ENCODE measurements around the gene BMPR1B. TPM values are rescaled to one million over a fixed set of nuclear protein-coding genes. Genes with fewer than 3 reads are reported as not detected.

BMPR1B gene
- total and polyA plus RNA-seq, 2 donors from 2014 or later = 4.1 to 5.5 TPM

- Histone ChIP-seq H3K9ac (ENCODE audit: low read length in 3 of 3) (no peak overlapping the region), H3K4me3 (ENCODE audit: low read length in 3 of 3) (no peak overlapping the region), H3K27me3 (ENCODE audit: control insufficient read depth, insufficient read depth, low read length) (no peaks in the 10 kb centered on the region), H3K27ac (ENCODE audit: low read depth in 2 of 2, low read length in 2 of 2) (no peak overlapping the region), H3K9me3 (ENCODE audit: control insufficient read depth in 2 of 3, insufficient read depth in 1 of 3, low read length in 3 of 3) (no peaks in the 10 kb centered on the region), H3K4me1 (ENCODE audit: control insufficient read depth in 2 of 3, insufficient read depth in 2 of 3, low read depth in 1 of 3, low read length in 3 of 3) (no peaks in the 10 kb centered on the region), H3K36me3 (ENCODE audit: control insufficient read depth in 2 of 3, insufficient read depth in 3 of 3, low read length in 3 of 3) (no peaks in the 10 kb centered on the region)
- TF ChIP-seq, protein P1, sequence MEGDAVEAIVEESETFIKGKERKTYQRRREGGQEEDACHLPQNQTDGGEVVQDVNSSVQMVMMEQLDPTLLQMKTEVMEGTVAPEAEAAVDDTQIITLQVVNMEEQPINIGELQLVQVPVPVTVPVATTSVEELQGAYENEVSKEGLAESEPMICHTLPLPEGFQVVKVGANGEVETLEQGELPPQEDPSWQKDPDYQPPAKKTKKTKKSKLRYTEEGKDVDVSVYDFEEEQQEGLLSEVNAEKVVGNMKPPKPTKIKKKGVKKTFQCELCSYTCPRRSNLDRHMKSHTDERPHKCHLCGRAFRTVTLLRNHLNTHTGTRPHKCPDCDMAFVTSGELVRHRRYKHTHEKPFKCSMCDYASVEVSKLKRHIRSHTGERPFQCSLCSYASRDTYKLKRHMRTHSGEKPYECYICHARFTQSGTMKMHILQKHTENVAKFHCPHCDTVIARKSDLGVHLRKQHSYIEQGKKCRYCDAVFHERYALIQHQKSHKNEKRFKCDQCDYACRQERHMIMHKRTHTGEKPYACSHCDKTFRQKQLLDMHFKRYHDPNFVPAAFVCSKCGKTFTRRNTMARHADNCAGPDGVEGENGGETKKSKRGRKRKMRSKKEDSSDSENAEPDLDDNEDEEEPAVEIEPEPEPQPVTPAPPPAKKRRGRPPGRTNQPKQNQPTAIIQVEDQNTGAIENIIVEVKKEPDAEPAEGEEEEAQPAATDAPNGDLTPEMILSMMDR (IDR thresholded peaks at IDR 0.05; ENCODE audit: borderline replicate concordance, extremely low read depth, insufficient read depth) = no peak
- FAIRE-seq (no peak), DNase-seq (no peak)
- intact Hi-C loops (cut with DNase I) = no loop called here
Measured at GRCh38 chr4:95093936-95094929, 336.5 kb downstream of the BMPR1B start.

- H3K9ac ChIP-seq (ENCODE audit: low read length in 3 of 3) = no peak overlapping the region
- DNase-seq (peak in 2 of 5 donors; percentile 55 to 78), FAIRE-seq (peak; percentile 93)
- H3K36me3 ChIP-seq (ENCODE audit: control insufficient read depth in 2 of 3, insufficient read depth in 3 of 3, low read length in 3 of 3) = no peaks in the 10 kb centered on the region
- no peak overlapping the region for H3K27ac ChIP-seq (ENCODE audit: low read depth in 2 of 2, low read length in 2 of 2)
- H3K9me3 ChIP-seq (ENCODE audit: control insufficient read depth in 2 of 3, insufficient read depth in 1 of 3, low read length in 3 of 3) = no peaks in the 10 kb centered on the region
- no peaks in the 10 kb centered on the region for H3K4me1 ChIP-seq (ENCODE audit: control insufficient read depth in 2 of 3, insufficient read depth in 2 of 3, low read depth in 1 of 3, low read length in 3 of 3)
- H3K4me3 ChIP-seq (ENCODE audit: low read length in 3 of 3) = no peak overlapping the region
- H3K27me3 ChIP-seq (ENCODE audit: control insufficient read depth, insufficient read depth, low read length) = no peaks in the 10 kb centered on the region
- TF ChIP-seq, protein P1 (IDR thresholded peaks at IDR 0.05; ENCODE audit: borderline replicate concordance, extremely low read depth, insufficient read depth) = no peak
- intact Hi-C loops (cut with DNase I) = no loop called here
Measured at GRCh38 chr4:95095348-95095974, 337.7 kb downstream of the BMPR1B start.

GRCh38 chr4:95102162-95102790 lies 344.5 kb downstream of the BMPR1B start:
- Histone ChIP-seq H3K27ac (ENCODE audit: low read depth in 2 of 2, low read length in 2 of 2) (no peak overlapping the region), H3K9me3 (ENCODE audit: control insufficient read depth in 2 of 3, insufficient read depth in 1 of 3, low read length in 3 of 3) (no peaks in the 10 kb centered on the region), H3K36me3 (ENCODE audit: control insufficient read depth in 2 of 3, insufficient read depth in 3 of 3, low read length in 3 of 3) (no peaks in the 10 kb centered on the region), H3K4me1 (ENCODE audit: control insufficient read depth in 2 of 3, insufficient read depth in 2 of 3, low read depth in 1 of 3, low read length in 3 of 3) (peaks cover 0 to 3% (median 0%) of the 10 kb centered on the region in 3 donors), H3K4me3 (ENCODE audit: low read length in 3 of 3) (no peak overlapping the region), H3K9ac (ENCODE audit: low read length in 3 of 3) (no peak overlapping the region), H3K27me3 (ENCODE audit: control insufficient read depth, insufficient read depth, low read length) (no peaks in the 10 kb centered on the region)
- DNase-seq (peak in 1 of 5 donors; percentile 15), FAIRE-seq (no peak)
- intact Hi-C loops (cut with DNase I) = no loop called here
- TF ChIP-seq, protein P1 (IDR thresholded peaks at IDR 0.05; ENCODE audit: borderline replicate concordance, extremely low read depth, insufficient read depth) = no peak

Data from kidney (tissue), 14 donors.